DND-41 (cell line): ENCODE measurements around the gene SOX18.

Experiments used
- CTCF ChIP-seq: IDR thresholded peaks from 2 replicates; pipeline ENCODE4 v1.5.1; 2012; ENCODE audit warnings: borderline replicate concordance, low read length, moderate library complexity, mild to moderate bottlenecking; ENCODE audit not compliant: poor library complexity, severe bottlenecking; ENCODE audit errors: extremely low read depth
- EZH2 ChIP-seq: IDR thresholded peaks from 3 replicates; pipeline ENCODE4 v1.6.1; 2012; ENCODE audit warnings: borderline replicate concordance, low read depth, mild to moderate bottlenecking, moderate library complexity, low read length, inconsistent platforms; ENCODE audit not compliant: severe bottlenecking

GRCh38 chr20:64003960-64004725, 45.3 kb downstream of the SOX18 start:
- TF ChIP-seq CTCF (no peak), EZH2 (no peak)
